ENCODE measurements around the gene SHANK1.

GRCh38 chr19:50712833-50713232 is 6.8 kb downstream of the SHANK1 start:
- TF ChIP-seq REST (IDR thresholded peaks at IDR 0.05; ENCODE audit: low read depth) (no peak), RAD21 (IDR thresholded peaks at IDR 0.05; ENCODE audit: low read depth) (no peak), NFIC (IDR thresholded peaks at IDR 0.05) (no peak), CEBPB (IDR thresholded peaks at IDR 0.05) (no peak), EP300 (IDR thresholded peaks at IDR 0.05; ENCODE audit: borderline replicate concordance) (no peak), CREB1 (IDR thresholded peaks at IDR 0.05; ENCODE audit: low read depth) (no peak), YY1 (IDR thresholded peaks at IDR 0.05; ENCODE audit: low read depth) (no peak), TAF1 (IDR thresholded peaks at IDR 0.05; ENCODE audit: low read depth) (no peak), MAX (IDR thresholded peaks at IDR 0.05) (no peak)

All from Ishikawa (cell line).